Measurements from ENCODE around the gene CASP7. TPM values are rescaled to one million over a fixed set of nuclear protein-coding genes. Genes with fewer than 3 reads are reported as not detected.

Gene CASP7
- total RNA-seq, 1 donor from 2014 or later: 27.5 TPM

DNA sequence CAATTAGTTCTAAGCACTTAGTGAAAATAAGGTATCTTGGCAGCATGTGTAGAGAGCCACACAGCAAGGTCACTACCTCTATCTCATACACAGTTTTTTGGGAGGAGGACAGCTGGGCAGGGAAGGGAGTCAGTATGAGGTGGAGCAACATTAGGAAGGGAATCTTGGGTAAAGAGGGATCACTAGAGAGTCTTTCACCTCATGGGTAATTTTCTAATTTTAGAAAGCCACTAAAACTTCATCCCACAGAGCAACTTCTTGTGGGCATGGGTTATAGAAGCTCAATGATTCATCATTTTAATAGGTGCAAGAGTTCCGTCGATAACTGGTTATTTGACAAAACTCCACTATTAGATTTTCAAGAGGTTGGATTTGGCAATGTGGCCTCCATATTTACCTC is 18.4 kb upstream of the CASP7 start:
- Mint-ChIP-seq H3K4me3 (no peak overlapping the region), H3K4me1 (ENCODE audit: unreplicated experiment) (no peaks in the 10 kb centered on the region), H3K36me3 (no peaks in the 10 kb centered on the region), H3K27ac (no peak overlapping the region), H3K9me3 (peaks cover 7% of the 10 kb centered on the region), H3K27me3 (no peaks in the 10 kb centered on the region)
- no peak for DNase-seq (ENCODE audit: extremely low spot score, unreplicated experiment)
- TF ChIP-seq, protein P1, sequence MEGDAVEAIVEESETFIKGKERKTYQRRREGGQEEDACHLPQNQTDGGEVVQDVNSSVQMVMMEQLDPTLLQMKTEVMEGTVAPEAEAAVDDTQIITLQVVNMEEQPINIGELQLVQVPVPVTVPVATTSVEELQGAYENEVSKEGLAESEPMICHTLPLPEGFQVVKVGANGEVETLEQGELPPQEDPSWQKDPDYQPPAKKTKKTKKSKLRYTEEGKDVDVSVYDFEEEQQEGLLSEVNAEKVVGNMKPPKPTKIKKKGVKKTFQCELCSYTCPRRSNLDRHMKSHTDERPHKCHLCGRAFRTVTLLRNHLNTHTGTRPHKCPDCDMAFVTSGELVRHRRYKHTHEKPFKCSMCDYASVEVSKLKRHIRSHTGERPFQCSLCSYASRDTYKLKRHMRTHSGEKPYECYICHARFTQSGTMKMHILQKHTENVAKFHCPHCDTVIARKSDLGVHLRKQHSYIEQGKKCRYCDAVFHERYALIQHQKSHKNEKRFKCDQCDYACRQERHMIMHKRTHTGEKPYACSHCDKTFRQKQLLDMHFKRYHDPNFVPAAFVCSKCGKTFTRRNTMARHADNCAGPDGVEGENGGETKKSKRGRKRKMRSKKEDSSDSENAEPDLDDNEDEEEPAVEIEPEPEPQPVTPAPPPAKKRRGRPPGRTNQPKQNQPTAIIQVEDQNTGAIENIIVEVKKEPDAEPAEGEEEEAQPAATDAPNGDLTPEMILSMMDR (conservative IDR thresholded peaks at IDR 0.05): no peak

DNA sequence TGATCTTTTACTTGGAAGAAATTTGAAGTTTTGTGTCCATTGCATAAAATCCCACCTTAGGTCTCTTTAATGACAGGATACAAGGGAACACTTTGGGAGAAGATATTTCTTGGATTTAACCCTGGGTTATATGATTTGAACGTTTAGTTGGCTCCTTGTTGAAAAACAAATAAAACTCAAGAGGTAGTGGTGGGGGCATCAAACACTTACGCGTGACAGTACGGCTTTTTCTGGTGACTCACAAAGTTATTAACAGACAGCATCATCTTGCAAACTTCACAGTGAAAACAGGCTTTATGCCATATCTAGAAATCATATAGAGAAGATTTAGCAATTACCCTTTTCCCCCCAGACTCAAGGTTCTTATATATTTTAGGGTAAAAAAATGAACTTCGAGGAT is 16.6 kb upstream of the CASP7 start:
- H3K4me3 Mint-ChIP-seq: no peak overlapping the region
- TF ChIP-seq, protein P1 (conservative IDR thresholded peaks at IDR 0.05): no peak
- H3K4me1 Mint-ChIP-seq (ENCODE audit: unreplicated experiment): no peaks in the 10 kb centered on the region
- no peaks in the 10 kb centered on the region for H3K36me3 Mint-ChIP-seq
- H3K9me3 Mint-ChIP-seq: peaks cover 10% of the 10 kb centered on the region
- H3K27ac Mint-ChIP-seq: no peak overlapping the region
- no peak for DNase-seq (ENCODE audit: extremely low spot score, unreplicated experiment)
- H3K27me3 Mint-ChIP-seq: no peaks in the 10 kb centered on the region

DNA sequence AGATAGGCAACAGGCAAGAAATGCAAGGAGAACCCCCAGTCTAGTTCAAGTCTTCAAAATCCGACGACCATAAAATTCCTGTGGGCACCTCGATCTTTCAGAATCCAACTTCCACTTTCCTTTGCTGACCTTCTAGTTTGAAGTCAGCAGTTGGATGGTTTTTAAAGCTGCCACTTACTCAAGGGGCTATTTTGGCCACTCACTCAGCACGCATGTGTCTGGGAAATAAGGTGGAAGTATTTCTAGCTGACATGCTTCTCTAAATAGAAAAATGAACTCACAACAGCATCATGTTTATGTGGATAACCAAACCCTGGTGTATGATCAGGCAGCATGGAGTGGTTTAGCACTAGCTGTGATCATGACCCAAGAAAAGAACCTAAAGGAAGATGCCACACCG is 15.8 kb upstream of the CASP7 start, which contains the start of gene NRAP:
Gene NRAP, minus strand, starts transcription at position 134 of the 400 bp plus-strand sequence. CDS start 159 bp downstream, outside the sequence.
- Mint-ChIP-seq H3K9me3 (peaks cover 10% of the 10 kb centered on the region), H3K27me3 (no peaks in the 10 kb centered on the region), H3K36me3 (no peaks in the 10 kb centered on the region), H3K4me1 (ENCODE audit: unreplicated experiment) (no peaks in the 10 kb centered on the region), H3K27ac (no peak within 1 kb of the TSS), H3K4me3 (no peak within 1 kb of the TSS)
- DNase-seq (ENCODE audit: extremely low spot score, unreplicated experiment): no peak
- TF ChIP-seq, protein P1 (conservative IDR thresholded peaks at IDR 0.05): no peak

DNA sequence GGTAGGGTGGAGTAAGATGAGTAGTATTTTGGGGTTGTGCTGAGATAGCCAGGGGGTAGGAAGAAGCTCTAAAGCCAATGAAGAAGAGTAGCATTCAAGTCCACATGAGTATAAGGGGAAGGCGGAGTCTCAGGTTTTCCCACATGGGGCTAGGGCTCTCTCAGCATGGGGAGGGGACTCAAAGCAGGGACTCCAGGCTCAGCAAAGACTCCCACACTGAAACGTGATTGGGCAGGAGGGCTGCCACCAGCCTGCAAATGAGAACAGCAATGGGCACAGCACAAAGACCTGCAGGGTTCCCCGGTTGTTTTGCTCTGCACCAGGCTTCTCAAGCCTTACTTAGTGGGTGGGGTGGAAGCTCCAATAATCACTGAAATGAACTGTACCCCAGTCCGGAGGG is 14.4 kb upstream of the CASP7 start:
- peaks cover 10% of the 10 kb centered on the region for H3K9me3 Mint-ChIP-seq
- no peak overlapping the region for H3K4me3 Mint-ChIP-seq
- H3K27ac Mint-ChIP-seq: no peak overlapping the region
- no peaks in the 10 kb centered on the region for H3K36me3 Mint-ChIP-seq
- no peak for DNase-seq (ENCODE audit: extremely low spot score, unreplicated experiment)
- no peaks in the 10 kb centered on the region for H3K4me1 Mint-ChIP-seq (ENCODE audit: unreplicated experiment)
- TF ChIP-seq, protein P1 (conservative IDR thresholded peaks at IDR 0.05): no peak
- no peaks in the 10 kb centered on the region for H3K27me3 Mint-ChIP-seq

DNA sequence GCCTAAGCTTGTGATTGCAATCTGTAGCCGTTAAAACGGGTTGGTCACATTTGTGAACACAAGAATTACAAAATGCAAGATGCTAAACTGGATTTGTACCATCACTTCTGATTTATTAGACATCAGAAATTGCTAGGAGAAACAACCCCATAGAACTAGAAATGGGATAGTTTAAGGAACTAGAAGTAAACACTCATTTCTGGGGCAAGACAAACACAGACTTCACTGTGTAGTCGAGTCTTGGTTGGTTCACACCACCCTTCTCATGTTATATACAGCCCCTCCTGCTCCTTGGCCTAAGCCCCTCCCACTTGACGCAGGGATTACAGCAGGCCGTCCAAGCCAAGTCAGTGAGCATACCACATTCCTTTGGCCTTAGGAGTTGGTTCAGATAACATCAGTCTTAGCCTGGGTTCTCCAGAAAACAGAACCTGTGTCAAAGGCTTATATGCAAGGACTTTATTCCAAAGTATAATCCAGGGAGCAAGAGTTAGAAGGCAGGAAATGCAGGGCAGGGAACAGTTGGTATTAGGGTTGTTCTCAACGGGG is 13.8 kb upstream of the CASP7 start:
- no peaks in the 10 kb centered on the region for H3K4me1 Mint-ChIP-seq (ENCODE audit: unreplicated experiment)
- H3K27me3 Mint-ChIP-seq: no peaks in the 10 kb centered on the region
- H3K9me3 Mint-ChIP-seq: peaks cover 10% of the 10 kb centered on the region
- no peak overlapping the region for H3K4me3 Mint-ChIP-seq
- H3K27ac Mint-ChIP-seq: peak overlapping the region; percentile 46
- TF ChIP-seq, protein P1 (conservative IDR thresholded peaks at IDR 0.05): no peak
- no peaks in the 10 kb centered on the region for H3K36me3 Mint-ChIP-seq
- no peak for DNase-seq (ENCODE audit: extremely low spot score, unreplicated experiment)

Data from type B pancreatic cell (in vitro differentiated cells).